K562 (cell line): ENCODE measurements around the gene PDZD8. TPM values are rescaled to one million over a fixed set of nuclear protein-coding genes. Genes with fewer than 3 reads are reported as not detected.

Experiments
- E2F1 ChIP-seq: sonication (generic); formaldehyde crosslinking; IDR thresholded peaks from 2 replicates; pipeline ENCODE4 v1.8.1; 2023; ENCODE audit warnings: mild to moderate bottlenecking, missing genetic modification reagents, moderate library complexity
- FOXJ2 ChIP-seq: fragments of 200-800 bp; sonication (Bioruptor generic); IDR thresholded peaks from 2 replicates; pipeline ENCODE4 v1.6.1; 2016; ENCODE audit warnings: missing genetic modification characterization, missing compliant biosample characterization
- GABPB1 ChIP-seq: sonication (generic); formaldehyde crosslinking; IDR thresholded peaks from 2 replicates; pipeline ENCODE4 v1.8.0; 2022; ENCODE audit warnings: mild to moderate bottlenecking, missing genetic modification reagents
- IFI16 ChIP-seq: fragments of 250-450 bp; sonication (Bioruptor Pico); IDR thresholded peaks from 2 replicates; pipeline ENCODE4 v2.1.2; 2022; ENCODE audit warnings: mild to moderate bottlenecking, inconsistent platforms
- MTA1 ChIP-seq: fragments of 450-650 bp; IDR thresholded peaks from 2 replicates; pipeline ENCODE4 v1.6.1; 2017; ENCODE audit warnings: borderline replicate concordance
- NFXL1 ChIP-seq: fragments of 450-650 bp; formaldehyde crosslinking; IDR thresholded peaks from 2 replicates; pipeline ENCODE4 v1.4.0; 2021; ENCODE audit warnings: mild to moderate bottlenecking
- PRMT5 ChIP-seq: sonication (generic); formaldehyde crosslinking; IDR thresholded peaks from 2 replicates; pipeline ENCODE4 v1.5.0; 2020; ENCODE audit warnings: missing genetic modification reagents
- PRPF4 ChIP-seq: fragments of 200-400 bp; formaldehyde crosslinking; IDR thresholded peaks from one replicate; pipeline ENCODE4 v1.6.1; 2017; ENCODE audit warnings: low read length, low read depth, mild to moderate bottlenecking; ENCODE audit not compliant: insufficient read depth, poor library complexity, severe bottlenecking
- SIN3A ChIP-seq, 2 experiments: fragments of 150-350 bp in 1 of 2; IDR thresholded peaks; 2 replicates each; pipeline ENCODE4 v1.6.1; 2011 to 2016; ENCODE audit warnings: borderline replicate concordance in 2 of 2, low read depth in 2 of 2, low read length in 2 of 2, mild to moderate bottlenecking in 2 of 2, moderate library complexity in 2 of 2; ENCODE audit not compliant: control insufficient read depth in 1 of 2
- ZKSCAN1 ChIP-seq: fragments of 150-350 bp; IDR thresholded peaks from 2 replicates; pipeline ENCODE4 v1.6.1; 2016; ENCODE audit warnings: low read depth, low read length
- ZNF311 ChIP-seq: fragments of 250-450 bp; sonication (Bioruptor Pico); IDR thresholded peaks from 2 replicates; pipeline ENCODE4 v1.4.0; 2020; ENCODE audit warnings: mild to moderate bottlenecking, moderate library complexity
- ZNF431 ChIP-seq: sonication (generic); formaldehyde crosslinking; IDR thresholded peaks from 2 replicates; pipeline ENCODE4 v1.8.0; 2022; ENCODE audit warnings: mild to moderate bottlenecking, missing genetic modification reagents
- ZNF436 ChIP-seq: fragments of 250-450, 450-650 bp; sonication (Bioruptor Pico); formaldehyde crosslinking; IDR thresholded peaks from 2 replicates; pipeline ENCODE4 v1.7.0; 2020; ENCODE audit warnings: mild to moderate bottlenecking
- ZNF699 ChIP-seq: fragments of 250-450 bp; sonication (Bioruptor Pico); IDR thresholded peaks from 2 replicates; pipeline ENCODE4 v1.8.0; 2021; ENCODE audit warnings: mild to moderate bottlenecking, moderate library complexity; ENCODE audit not compliant: insufficient replicate concordance
- polyA plus RNA-seq, 8 experiments: library from polyadenylated mRNA; depleted of rRNA in 4 of 8; stranded (reverse) in 5 of 8; unstranded in 3 of 8; fragments of >200 nt; fragmentation: Nextera tagmentation in 2 of 8; fragmentation: Illumina TruSeq in 1 of 8; extraction: Ambion mirVana in 2 of 8; extraction: Trizol in 1 of 8; gene quantifications; 2 replicates each; pipeline versions ENCODE4 v1.2.1 to v1.2.3, GENCODE V29; 2011 to 2014; ENCODE audit warnings: inconsistent platforms in 1 of 8, missing spikeins in 1 of 8
- total RNA-seq, 7 experiments: library from RNA; depleted of rRNA in 6 of 7; stranded (reverse); fragments of >200 nt in 6 of 7; fragmentation: Illumina TruSeq in 2 of 7; extraction: Trizol in 2 of 7; gene quantifications; 2 replicates each; pipeline versions ENCODE4 v1.2.1 to v1.2.3, GENCODE V29; 2011 to 2021; ENCODE audit warnings: low replicate concordance in 1 of 7
- TF ChIP-seq, protein P1 (sequence below): fragments of 250-450 bp; sonication (Bioruptor Pico); IDR thresholded peaks from 2 replicates; pipeline ENCODE4 v1.4.0; 2020; ENCODE audit warnings: borderline replicate concordance
- TF ChIP-seq, protein P2 (sequence below): sonication (generic); formaldehyde crosslinking; IDR thresholded peaks from 2 replicates; pipeline ENCODE4 v1.8.0; 2022; ENCODE audit warnings: mild to moderate bottlenecking, missing genetic modification reagents

Gene PDZD8
- total and polyA plus RNA-seq, 9 of the 15 experiments (the other 6 are each of a cell fraction or from before 2014, with no cell fraction given) = 5.5 to 53.4 (median 36.8) TPM

GRCh38 chr10:117272195-117273076 is 102.8 kb downstream of the PDZD8 start (continued):
- TF ChIP-seq E2F1 (CRISPR knock-in tag) (no peak), ZNF699 (CRISPR knock-in tag) (no peak), ZKSCAN1 (0 out of 2 replicates have a peak, but pooled peaks have one; percentile 17), ZNF436 (no peak), GABPB1 (no peak), PRMT5 (CRISPR knock-in tag) (no peak), ZNF311 (no peak), FOXJ2 (tag) (no peak), ZNF431 (CRISPR knock-in tag) (no peak), NFXL1 (CRISPR knock-in tag) (no peak), PRPF4 (no peak), IFI16 (CRISPR knock-in tag) (no peak), SIN3A (IDR thresholded peaks at IDR 0.05; ENCODE audit: borderline replicate concordance in 2 of 2, control insufficient read depth in 1 of 2, low read depth in 2 of 2, low read length in 2 of 2) (no peak), MTA1 (no peak)
- TF ChIP-seq, protein P1, sequence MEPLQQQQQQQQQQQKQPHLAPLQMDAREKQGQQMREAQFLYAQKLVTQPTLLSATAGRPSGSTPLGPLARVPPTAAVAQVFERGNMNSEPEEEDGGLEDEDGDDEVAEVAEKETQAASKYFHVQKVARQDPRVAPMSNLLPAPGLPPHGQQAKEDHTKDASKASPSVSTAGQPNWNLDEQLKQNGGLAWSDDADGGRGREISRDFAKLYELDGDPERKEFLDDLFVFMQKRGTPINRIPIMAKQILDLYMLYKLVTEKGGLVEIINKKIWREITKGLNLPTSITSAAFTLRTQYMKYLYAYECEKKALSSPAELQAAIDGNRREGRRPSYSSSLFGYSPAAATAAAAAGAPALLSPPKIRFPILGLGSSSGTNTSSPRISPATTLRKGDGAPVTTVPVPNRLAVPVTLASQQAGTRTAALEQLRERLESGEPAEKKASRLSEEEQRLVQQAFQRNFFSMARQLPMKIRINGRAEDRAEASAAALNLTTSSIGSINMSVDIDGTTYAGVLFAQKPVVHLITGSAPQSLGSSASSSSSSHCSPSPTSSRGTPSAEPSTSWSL (CRISPR knock-in tag) = no peak
- TF ChIP-seq, protein P2, sequence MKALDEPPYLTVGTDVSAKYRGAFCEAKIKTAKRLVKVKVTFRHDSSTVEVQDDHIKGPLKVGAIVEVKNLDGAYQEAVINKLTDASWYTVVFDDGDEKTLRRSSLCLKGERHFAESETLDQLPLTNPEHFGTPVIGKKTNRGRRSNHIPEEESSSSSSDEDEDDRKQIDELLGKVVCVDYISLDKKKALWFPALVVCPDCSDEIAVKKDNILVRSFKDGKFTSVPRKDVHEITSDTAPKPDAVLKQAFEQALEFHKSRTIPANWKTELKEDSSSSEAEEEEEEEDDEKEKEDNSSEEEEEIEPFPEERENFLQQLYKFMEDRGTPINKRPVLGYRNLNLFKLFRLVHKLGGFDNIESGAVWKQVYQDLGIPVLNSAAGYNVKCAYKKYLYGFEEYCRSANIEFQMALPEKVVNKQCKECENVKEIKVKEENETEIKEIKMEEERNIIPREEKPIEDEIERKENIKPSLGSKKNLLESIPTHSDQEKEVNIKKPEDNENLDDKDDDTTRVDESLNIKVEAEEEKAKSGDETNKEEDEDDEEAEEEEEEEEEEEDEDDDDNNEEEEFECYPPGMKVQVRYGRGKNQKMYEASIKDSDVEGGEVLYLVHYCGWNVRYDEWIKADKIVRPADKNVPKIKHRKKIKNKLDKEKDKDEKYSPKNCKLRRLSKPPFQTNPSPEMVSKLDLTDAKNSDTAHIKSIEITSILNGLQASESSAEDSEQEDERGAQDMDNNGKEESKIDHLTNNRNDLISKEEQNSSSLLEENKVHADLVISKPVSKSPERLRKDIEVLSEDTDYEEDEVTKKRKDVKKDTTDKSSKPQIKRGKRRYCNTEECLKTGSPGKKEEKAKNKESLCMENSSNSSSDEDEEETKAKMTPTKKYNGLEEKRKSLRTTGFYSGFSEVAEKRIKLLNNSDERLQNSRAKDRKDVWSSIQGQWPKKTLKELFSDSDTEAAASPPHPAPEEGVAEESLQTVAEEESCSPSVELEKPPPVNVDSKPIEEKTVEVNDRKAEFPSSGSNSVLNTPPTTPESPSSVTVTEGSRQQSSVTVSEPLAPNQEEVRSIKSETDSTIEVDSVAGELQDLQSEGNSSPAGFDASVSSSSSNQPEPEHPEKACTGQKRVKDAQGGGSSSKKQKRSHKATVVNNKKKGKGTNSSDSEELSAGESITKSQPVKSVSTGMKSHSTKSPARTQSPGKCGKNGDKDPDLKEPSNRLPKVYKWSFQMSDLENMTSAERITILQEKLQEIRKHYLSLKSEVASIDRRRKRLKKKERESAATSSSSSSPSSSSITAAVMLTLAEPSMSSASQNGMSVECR (CRISPR knock-in tag) = no peak
